Suprapubic skin (tissue), 4 donors: Measurements from ENCODE around the gene MUL1.

ENCODE experiments used
- CTCF ChIP-seq, 2 donors: fragments of 200-600 bp in 1 of 2; fragments of 450-650 bp in 1 of 2; sonication (generic) in 1 of 2; IDR thresholded peaks; one replicate each; pipeline ENCODE4 v1.5.1; 2016 to 2019; ENCODE audit warnings: antibody characterized with exemption in 2 of 2, mild to moderate bottlenecking in 1 of 2, moderate library complexity in 1 of 2
- EP300 ChIP-seq: sonication (generic); formaldehyde crosslinking; IDR thresholded peaks from one replicate; pipeline ENCODE4 v1.6.1; 2017; ENCODE audit warnings: antibody characterized with exemption
- POLR2A ChIP-seq, 2 donors: fragments of 450-650 bp; IDR thresholded peaks; one replicate each; pipeline ENCODE4 v1.6.1; 2017; ENCODE audit warnings: antibody characterized with exemption in 2 of 2, mild to moderate bottlenecking in 2 of 2, moderate library complexity in 2 of 2
- POLR2AphosphoS5 ChIP-seq, 3 donors: sonication (generic); formaldehyde crosslinking; IDR thresholded peaks; one replicate each; pipeline ENCODE4 v1.6.1; 2017; ENCODE audit warnings: antibody characterized with exemption in 3 of 3

DNA sequence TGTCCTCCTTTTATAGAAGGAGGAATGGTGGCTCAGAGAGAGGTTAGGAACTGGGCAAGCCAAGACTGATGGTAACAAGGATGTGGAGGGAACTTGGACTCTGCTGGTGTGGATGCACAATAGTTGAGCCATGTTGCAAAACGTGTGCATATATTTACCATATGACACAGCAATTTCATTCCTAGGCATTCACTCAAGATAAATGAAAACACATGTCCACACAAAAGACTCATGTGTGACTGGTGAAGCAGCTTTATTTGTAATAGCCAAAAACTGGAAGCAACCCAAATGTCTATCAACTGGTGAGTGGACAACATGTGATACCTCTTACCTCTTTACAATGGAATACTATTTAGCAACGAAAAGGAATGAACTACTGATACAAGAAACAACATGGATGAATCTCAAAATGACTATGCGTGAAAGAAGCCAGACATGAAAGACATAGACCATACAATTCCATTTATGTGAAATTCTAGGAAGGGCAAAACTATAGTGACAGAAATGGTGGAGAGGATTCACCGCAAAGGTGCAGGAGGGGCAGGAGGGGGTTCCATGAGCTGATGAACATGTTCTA, 58.1 kb downstream of the MUL1 start:
- TF ChIP-seq POLR2AphosphoS5 (IDR thresholded peaks at IDR 0.05) (no peak), POLR2A (IDR thresholded peaks at IDR 0.05) (no peak), CTCF (IDR thresholded peaks at IDR 0.05) (no peak), EP300 (no peak)
